ENCODE data around the gene SORCS2.

Gene SORCS2

GRCh38 chr4:7652451-7652881, 460.1 kb downstream of the SORCS2 start:
- Histone ChIP-seq H3K27me3 (ENCODE audit: insufficient read depth, low read length) (no peaks in the 10 kb centered on the region), H3K4me1 (ENCODE audit: insufficient read depth, low read length, severe bottlenecking) (no peaks in the 10 kb centered on the region), H3K36me3 (ENCODE audit: insufficient read depth, low read length) (no peaks in the 10 kb centered on the region), H3K27ac (ENCODE audit: low read depth, low read length, poor library complexity, severe bottlenecking) (no peak overlapping the region), H4K20me1 (ENCODE audit: insufficient read depth, low read length) (no peaks in the 10 kb centered on the region), H3F3A (ENCODE audit: insufficient read depth, low read length) (no peaks in the 10 kb centered on the region), H3K9me3 (ENCODE audit: low read length) (no peaks in the 10 kb centered on the region), H3K4me2 (ENCODE audit: low read length) (no peak overlapping the region), H2AFZ (ENCODE audit: low read length) (no peak overlapping the region), H3K9ac (ENCODE audit: low read length) (no peak overlapping the region), H3K9me2 (ENCODE audit: low read depth, low read length) (no peaks in the 10 kb centered on the region), H3K79me2 (ENCODE audit: insufficient read depth, low read length) (no peaks in the 10 kb centered on the region), H3K4me3 (ENCODE audit: low read depth, low read length, poor library complexity, severe bottlenecking) (no peak overlapping the region)
- TF ChIP-seq EZH2 (IDR thresholded peaks at IDR 0.05; ENCODE audit: borderline replicate concordance, low read length) (no peak), CTCF (IDR thresholded peaks at IDR 0.05; ENCODE audit: low read length) (no peak)

DNA sequence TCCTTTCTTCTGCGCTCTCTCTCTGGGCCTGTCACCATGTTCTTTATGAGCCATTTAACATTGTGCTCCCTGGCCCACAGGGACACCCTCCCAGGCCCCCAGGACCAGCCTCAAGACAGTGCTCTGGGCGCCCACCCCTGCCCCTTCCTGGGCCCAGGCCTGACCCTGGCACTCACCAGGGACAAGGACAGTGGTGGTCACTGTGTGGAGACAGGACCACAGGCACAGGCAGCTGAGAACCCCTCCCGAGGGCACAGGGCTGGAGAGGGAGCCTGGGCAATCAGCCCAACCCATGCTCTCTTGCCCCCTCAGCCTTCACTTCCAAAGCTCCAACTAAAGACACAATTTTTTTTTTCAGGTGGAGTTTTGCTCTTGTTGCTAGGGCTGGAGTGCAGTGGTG, 460.6 kb downstream of the SORCS2 start:
- no peak overlapping the region for H3K27ac ChIP-seq (ENCODE audit: low read depth, low read length, poor library complexity, severe bottlenecking)
- H3F3A ChIP-seq (ENCODE audit: insufficient read depth, low read length): no peaks in the 10 kb centered on the region
- no peak overlapping the region for H3K4me3 ChIP-seq (ENCODE audit: low read depth, low read length, poor library complexity, severe bottlenecking)
- no peaks in the 10 kb centered on the region for H3K9me3 ChIP-seq (ENCODE audit: low read length)
- TF ChIP-seq EZH2 (IDR thresholded peaks at IDR 0.05; ENCODE audit: borderline replicate concordance, low read length): no peak
- TF ChIP-seq CTCF (IDR thresholded peaks at IDR 0.05; ENCODE audit: low read length): no peak
- H3K27me3 ChIP-seq (ENCODE audit: insufficient read depth, low read length): no peaks in the 10 kb centered on the region
- H3K36me3 ChIP-seq (ENCODE audit: insufficient read depth, low read length): no peaks in the 10 kb centered on the region
- H4K20me1 ChIP-seq (ENCODE audit: insufficient read depth, low read length): no peaks in the 10 kb centered on the region
- H3K4me1 ChIP-seq (ENCODE audit: insufficient read depth, low read length, severe bottlenecking): no peaks in the 10 kb centered on the region
- H3K9ac ChIP-seq (ENCODE audit: low read length): no peak overlapping the region
- no peaks in the 10 kb centered on the region for H3K79me2 ChIP-seq (ENCODE audit: insufficient read depth, low read length)
- H3K4me2 ChIP-seq (ENCODE audit: low read length): no peak overlapping the region
- no peaks in the 10 kb centered on the region for H3K9me2 ChIP-seq (ENCODE audit: low read depth, low read length)
- no peak overlapping the region for H2AFZ ChIP-seq (ENCODE audit: low read length)

- TF ChIP-seq CTCF (IDR thresholded peaks at IDR 0.05; ENCODE audit: low read length) (no peak), EZH2 (IDR thresholded peaks at IDR 0.05; ENCODE audit: borderline replicate concordance, low read length) (no peak)
- H3K36me3 ChIP-seq (ENCODE audit: insufficient read depth, low read length): no peaks in the 10 kb centered on the region
- no peaks in the 10 kb centered on the region for H3K9me3 ChIP-seq (ENCODE audit: low read length)
- H4K20me1 ChIP-seq (ENCODE audit: insufficient read depth, low read length): no peaks in the 10 kb centered on the region
- H3K9me2 ChIP-seq (ENCODE audit: low read depth, low read length): no peaks in the 10 kb centered on the region
- no peak overlapping the region for H3K4me2 ChIP-seq (ENCODE audit: low read length)
- H3K4me1 ChIP-seq (ENCODE audit: insufficient read depth, low read length, severe bottlenecking): no peaks in the 10 kb centered on the region
- H2AFZ ChIP-seq (ENCODE audit: low read length): no peak overlapping the region
- H3K9ac ChIP-seq (ENCODE audit: low read length): no peak overlapping the region
- no peaks in the 10 kb centered on the region for H3K27me3 ChIP-seq (ENCODE audit: insufficient read depth, low read length)
- no peak overlapping the region for H3K4me3 ChIP-seq (ENCODE audit: low read depth, low read length, poor library complexity, severe bottlenecking)
- no peaks in the 10 kb centered on the region for H3F3A ChIP-seq (ENCODE audit: insufficient read depth, low read length)
- no peak overlapping the region for H3K27ac ChIP-seq (ENCODE audit: low read depth, low read length, poor library complexity, severe bottlenecking)
- H3K79me2 ChIP-seq (ENCODE audit: insufficient read depth, low read length): no peaks in the 10 kb centered on the region
These were observed 461.4 kb downstream of the SORCS2 start for GRCh38 chr4:7653510-7654369.

All from OCI-LY1 (cell line).